MM.1S (cell line): ENCODE data around the gene DNLZ.

ENCODE experiments used
- DNase-seq: peaks from one replicate; pipeline ENCODE4 v3.0.0-alpha.2; 2015
- H2AFZ ChIP-seq: fragments of 300-600 bp; sonication (generic); 2 replicates; pipeline ENCODE4 v1.6.0; 2016; ENCODE audit warnings: antibody characterized with exemption, low read length
- H3F3A ChIP-seq: fragments of 300-600 bp; sonication (generic); 2 replicates; pipeline ENCODE4 v1.6.1; 2016; ENCODE audit warnings: mild to moderate bottlenecking, antibody characterized with exemption, low read length, moderate library complexity, mixed read lengths; ENCODE audit not compliant: insufficient read depth
- H3K27ac ChIP-seq: fragments of 300-600 bp; sonication (generic); 2 replicates; pipeline ENCODE4 v1.5.1; 2016; ENCODE audit warnings: mild to moderate bottlenecking, low read length
- H3K27me3 ChIP-seq: fragments of 300-600 bp; sonication (generic); replicated peaks from 2 replicates; pipeline ENCODE4 v1.6.0; 2016; ENCODE audit warnings: low read length; ENCODE audit not compliant: insufficient read depth
- H3K36me3 ChIP-seq: fragments of 300-600 bp; sonication (generic); replicated peaks from 2 replicates; pipeline ENCODE4 v1.6.1; 2016; ENCODE audit warnings: mild to moderate bottlenecking, low read length, mixed read lengths; ENCODE audit not compliant: insufficient read depth
- H3K4me1 ChIP-seq: fragments of 300-600 bp; sonication (generic); 2 replicates; pipeline ENCODE4 v1.6.1; 2016; ENCODE audit warnings: low read length, mixed read lengths
- H3K4me2 ChIP-seq: fragments of 300-600 bp; sonication (generic); 2 replicates; pipeline ENCODE4 v1.6.0; 2016; ENCODE audit warnings: low read depth, low read length
- H3K4me3 ChIP-seq: fragments of 300-600 bp; sonication (generic); 2 replicates; pipeline ENCODE4 v1.5.1; 2016; ENCODE audit warnings: low read length, mixed read lengths
- H3K79me2 ChIP-seq: fragments of 300-600 bp; sonication (generic); 2 replicates; pipeline ENCODE4 v1.6.1; 2016; ENCODE audit warnings: mixed run types, low read length, mixed read lengths
- H3K9ac ChIP-seq: fragments of 300-600 bp; sonication (generic); 2 replicates; pipeline ENCODE4 v1.6.1; 2016; ENCODE audit warnings: low read length, mixed read lengths
- H3K9me2 ChIP-seq: fragments of 300-600 bp; sonication (generic); replicated peaks from 2 replicates; pipeline ENCODE4 v1.6.1; 2016; ENCODE audit warnings: mild to moderate bottlenecking, low read length, mixed read lengths; ENCODE audit not compliant: insufficient read depth
- H3K9me3 ChIP-seq: fragments of 300-600 bp; sonication (generic); replicated peaks from 2 replicates; pipeline ENCODE4 v1.6.1; 2016; ENCODE audit warnings: mild to moderate bottlenecking, low read length, mixed read lengths; ENCODE audit not compliant: insufficient read depth
- H4K20me1 ChIP-seq: fragments of 300-600 bp; sonication (generic); 2 replicates; pipeline ENCODE4 v1.6.1; 2016; ENCODE audit warnings: mild to moderate bottlenecking, low read length, moderate library complexity, mixed read lengths; ENCODE audit not compliant: insufficient read depth
- EZH2 ChIP-seq: fragments of 300-600 bp; sonication (generic); optimal IDR thresholded peaks from 2 replicates; pipeline ENCODE3; 2017; ENCODE audit warnings: low read depth, mild to moderate bottlenecking, antibody characterized with exemption, low read length, mixed read lengths
- EZH2phosphoT487 ChIP-seq: fragments of 300-600 bp; sonication (generic); IDR thresholded peaks from 2 replicates; pipeline ENCODE4 v1.6.1; 2018; ENCODE audit warnings: antibody characterized with exemption, low read length
- TF ChIP-seq, protein P1 (sequence below): fragments of 300-600 bp; sonication (generic); IDR thresholded peaks from 2 replicates; pipeline ENCODE4 v1.5.1; 2016; ENCODE audit warnings: antibody characterized with exemption, low read length, mixed read lengths

The DNLZ gene

DNA sequence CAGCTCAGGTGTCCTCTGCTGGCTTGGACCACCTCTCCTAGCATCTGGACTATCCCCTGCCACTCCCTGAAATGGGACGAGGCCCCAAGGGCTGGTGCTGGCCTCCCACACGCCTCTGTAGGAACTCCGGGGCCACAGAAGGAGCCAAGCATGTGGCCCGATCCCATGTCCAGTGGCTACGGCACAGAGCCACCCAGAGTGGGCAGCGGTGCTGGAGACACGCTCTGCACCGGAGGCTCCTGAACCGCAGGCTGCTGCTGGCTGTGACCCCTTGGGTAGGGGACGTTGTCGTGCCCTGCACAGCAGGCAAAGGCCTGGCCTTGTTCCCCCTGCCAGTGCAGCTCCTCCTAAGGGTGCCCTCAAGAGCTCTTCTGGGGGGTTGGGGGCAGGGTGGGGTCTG, 16.3 kb upstream of the DNLZ start:
- H2AFZ ChIP-seq = no peak overlapping the region
- H3K4me1 ChIP-seq = no peaks in the 10 kb centered on the region
- H4K20me1 ChIP-seq = no peaks in the 10 kb centered on the region
- no peak overlapping the region for H3K9ac ChIP-seq
- no peak overlapping the region for H3K4me3 ChIP-seq
- no peaks in the 10 kb centered on the region for H3K36me3 ChIP-seq
- no peaks in the 10 kb centered on the region for H3K27me3 ChIP-seq
- no peak overlapping the region for H3K4me2 ChIP-seq
- H3K9me3 ChIP-seq = no peaks in the 10 kb centered on the region
- H3K27ac ChIP-seq = no peak overlapping the region
- no peaks in the 10 kb centered on the region for H3F3A ChIP-seq
- no peaks in the 10 kb centered on the region for H3K79me2 ChIP-seq
- TF ChIP-seq EZH2phosphoT487 = no peak
- no peaks in the 10 kb centered on the region for H3K9me2 ChIP-seq
- DNase-seq = no peak

DNA sequence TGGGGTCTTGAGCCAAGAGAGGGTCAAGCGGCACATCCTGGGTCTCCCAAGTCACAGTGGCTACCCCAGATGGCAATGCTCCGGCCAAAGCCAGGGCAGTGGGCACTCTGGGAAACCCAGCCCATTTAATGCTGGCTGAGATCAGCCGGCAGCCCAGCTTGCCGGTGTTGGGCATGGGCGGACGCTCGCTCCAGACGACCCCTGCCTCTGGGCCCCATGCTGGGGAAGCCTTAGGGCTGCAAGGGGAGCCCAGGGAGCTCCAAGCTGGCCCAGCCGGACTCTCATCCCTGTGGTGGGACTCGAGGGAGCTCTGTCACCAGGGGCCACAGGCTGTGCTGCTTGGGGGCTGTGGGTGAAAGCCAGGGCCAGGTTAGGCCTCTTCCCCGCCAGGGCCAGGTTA, 15.9 kb upstream of the DNLZ start:
- Histone ChIP-seq H3K4me1 (no peaks in the 10 kb centered on the region), H3K79me2 (no peaks in the 10 kb centered on the region), H3K27me3 (no peaks in the 10 kb centered on the region), H3K36me3 (no peaks in the 10 kb centered on the region), H3K9ac (no peak overlapping the region), H3K4me3 (no peak overlapping the region), H3K9me3 (no peaks in the 10 kb centered on the region), H3K4me2 (no peak overlapping the region), H3F3A (no peaks in the 10 kb centered on the region), H3K9me2 (no peaks in the 10 kb centered on the region), H4K20me1 (no peaks in the 10 kb centered on the region), H3K27ac (no peak overlapping the region), H2AFZ (no peak overlapping the region)
- TF ChIP-seq EZH2phosphoT487 = no peak
- TF ChIP-seq, protein P1, sequence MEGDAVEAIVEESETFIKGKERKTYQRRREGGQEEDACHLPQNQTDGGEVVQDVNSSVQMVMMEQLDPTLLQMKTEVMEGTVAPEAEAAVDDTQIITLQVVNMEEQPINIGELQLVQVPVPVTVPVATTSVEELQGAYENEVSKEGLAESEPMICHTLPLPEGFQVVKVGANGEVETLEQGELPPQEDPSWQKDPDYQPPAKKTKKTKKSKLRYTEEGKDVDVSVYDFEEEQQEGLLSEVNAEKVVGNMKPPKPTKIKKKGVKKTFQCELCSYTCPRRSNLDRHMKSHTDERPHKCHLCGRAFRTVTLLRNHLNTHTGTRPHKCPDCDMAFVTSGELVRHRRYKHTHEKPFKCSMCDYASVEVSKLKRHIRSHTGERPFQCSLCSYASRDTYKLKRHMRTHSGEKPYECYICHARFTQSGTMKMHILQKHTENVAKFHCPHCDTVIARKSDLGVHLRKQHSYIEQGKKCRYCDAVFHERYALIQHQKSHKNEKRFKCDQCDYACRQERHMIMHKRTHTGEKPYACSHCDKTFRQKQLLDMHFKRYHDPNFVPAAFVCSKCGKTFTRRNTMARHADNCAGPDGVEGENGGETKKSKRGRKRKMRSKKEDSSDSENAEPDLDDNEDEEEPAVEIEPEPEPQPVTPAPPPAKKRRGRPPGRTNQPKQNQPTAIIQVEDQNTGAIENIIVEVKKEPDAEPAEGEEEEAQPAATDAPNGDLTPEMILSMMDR = no peak
- no peak for TF ChIP-seq EZH2
- DNase-seq = no peak

DNA sequence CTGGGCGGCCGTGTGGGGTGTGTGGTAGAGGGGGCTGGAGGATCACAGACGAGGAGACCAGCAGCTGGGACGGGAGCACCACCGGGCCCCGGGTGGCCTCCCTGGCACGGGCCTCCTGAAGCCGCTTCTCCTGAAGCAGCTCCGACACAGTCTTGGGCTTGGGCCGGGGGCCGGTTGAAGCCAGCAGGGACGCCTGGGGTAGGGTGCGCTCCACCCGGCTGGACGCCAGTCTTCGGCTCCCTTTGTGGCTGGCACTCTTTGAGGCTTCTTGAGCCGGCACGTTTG, 15.4 kb upstream of the DNLZ start:
- H3K36me3 ChIP-seq = no peaks in the 10 kb centered on the region
- H3K27ac ChIP-seq = no peak overlapping the region
- H3K4me1 ChIP-seq = no peaks in the 10 kb centered on the region
- no peak overlapping the region for H2AFZ ChIP-seq
- no peaks in the 10 kb centered on the region for H4K20me1 ChIP-seq
- no peaks in the 10 kb centered on the region for H3K9me2 ChIP-seq
- no peaks in the 10 kb centered on the region for H3K9me3 ChIP-seq
- no peak for DNase-seq
- TF ChIP-seq EZH2phosphoT487 (no peak), EZH2 (no peak)
- TF ChIP-seq, protein P1 = no peak
- no peak overlapping the region for H3K4me2 ChIP-seq
- H3K79me2 ChIP-seq = no peaks in the 10 kb centered on the region
- no peak overlapping the region for H3K4me3 ChIP-seq
- no peaks in the 10 kb centered on the region for H3F3A ChIP-seq
- H3K9ac ChIP-seq = no peak overlapping the region
- H3K27me3 ChIP-seq = no peaks in the 10 kb centered on the region

- Histone ChIP-seq H2AFZ (no peak overlapping the region), H3K79me2 (no peaks in the 10 kb centered on the region), H3K4me2 (no peak overlapping the region), H3K4me1 (no peaks in the 10 kb centered on the region), H3K27me3 (no peaks in the 10 kb centered on the region), H3K4me3 (no peak overlapping the region), H3K9me2 (no peaks in the 10 kb centered on the region), H3K36me3 (no peaks in the 10 kb centered on the region), H4K20me1 (no peaks in the 10 kb centered on the region), H3K27ac (no peak overlapping the region), H3F3A (no peaks in the 10 kb centered on the region), H3K9ac (no peak overlapping the region), H3K9me3 (no peaks in the 10 kb centered on the region)
- DNase-seq = no peak
- TF ChIP-seq EZH2phosphoT487 (no peak), EZH2 (no peak)
- TF ChIP-seq, protein P1 = no peak
Observed at GRCh38 chr9:136378170-136379002, 14.8 kb upstream of the DNLZ start.
